Sigmoid colon (tissue), 7 donors: ENCODE results near the gene CTBP2. TPM values are rescaled to one million over a fixed set of nuclear protein-coding genes. Genes with fewer than 3 reads are reported as not detected.

Experiments
- DNase-seq: peaks from one replicate; pipeline ENCODE4 v3.0.0-alpha.2; 2019
- H3K27ac ChIP-seq, 4 donors: fragments of 200-600 bp; sonication (generic); one replicate each; pipeline ENCODE4 v1.5.1; 2016 to 2019; ENCODE audit warnings: mild to moderate bottlenecking in 1 of 4
- H3K27me3 ChIP-seq, 3 donors: fragments of 200-600 bp; sonication (generic); one replicate each; pipeline ENCODE4 v1.5.1; 2019; ENCODE audit warnings: mild to moderate bottlenecking in 1 of 3
- H3K36me3 ChIP-seq, 4 donors: fragments of 200-600 bp; sonication (generic); one replicate each; pipeline ENCODE4 v1.5.1; 2016 to 2019
- H3K4me1 ChIP-seq, 4 donors: fragments of 200-600 bp; sonication (generic); one replicate each; pipeline ENCODE4 v1.5.1; 2017 to 2019
- H3K4me3 ChIP-seq, 4 donors: fragments of 200-600 bp; sonication (generic); one replicate each; pipeline ENCODE4 v1.5.1; 2017 to 2019; ENCODE audit warnings: mild to moderate bottlenecking in 2 of 4, moderate library complexity in 1 of 4
- H3K9me3 ChIP-seq, 4 donors: fragments of 200-600 bp in 3 of 4; sonication (generic) in 3 of 4; one replicate each; pipeline versions ENCODE4 v1.5.1 to v1.6.1; 2013 to 2019
- CTCF ChIP-seq, 4 experiments: fragments of 450-650 bp in 3 of 4; fragments of 200-600 bp in 1 of 4; IDR thresholded peaks; one replicate each; pipeline ENCODE4 v1.5.1; 2016 to 2019; ENCODE audit warnings: antibody characterized with exemption in 4 of 4, mild to moderate bottlenecking in 3 of 4, moderate library complexity in 2 of 4
- EP300 ChIP-seq, 4 donors: sonication (generic); formaldehyde crosslinking; IDR thresholded peaks; one replicate each; pipeline ENCODE4 v1.6.1; 2017; ENCODE audit warnings: antibody characterized with exemption in 4 of 4
- POLR2A ChIP-seq, 2 donors: fragments of 450-650 bp; IDR thresholded peaks; one replicate each; pipeline ENCODE4 v1.6.1; 2016; ENCODE audit warnings: antibody characterized with exemption in 2 of 2, mild to moderate bottlenecking in 2 of 2, moderate library complexity in 2 of 2
- POLR2AphosphoS5 ChIP-seq, 4 donors: sonication (generic); formaldehyde crosslinking; IDR thresholded peaks; one replicate each; pipeline ENCODE4 v1.6.1; 2017; ENCODE audit warnings: antibody characterized with exemption in 4 of 4
- WGBS, 2 donors: extraction: QIAGEN DNeasy Blood & Tissue Kit; methylation state at CpG; one replicate each; pipeline ENCODE4 v1.1.7; 2013; 5-methylcytosine and 5-hydroxymethylcytosine counted together
- intact Hi-C: fragments of 100-400 bp; cut with DNase I; formaldehyde crosslinking; loops from one replicate; pipeline ENCODE4 v1.15.1; 2023
- polyA plus RNA-seq, 3 donors: library from polyadenylated mRNA; stranded (reverse); fragments of 200-250 nt; gene quantifications; one replicate each; pipeline ENCODE4 v1.2.3, GENCODE V29; 2013
- total RNA-seq, 4 donors: library from RNA; depleted of rRNA; stranded (reverse); fragments of >200 nt; gene quantifications; one replicate each; pipeline ENCODE4 v1.1.0, GENCODE V29; 2016
- donor health status: healthy with polysubstance abuse.
- donor health status: Bipolar disorder and iron deficiency.
- donor health status: healthy.

Gene CTBP2
- total and polyA plus RNA-seq, 7 donors: 31.2 to 62.4 (median 52.0) TPM

- DNase-seq: peak; percentile 86
- Histone ChIP-seq H3K9me3 (no peaks in the 10 kb centered on the region), H3K27me3 (no peaks in the 10 kb centered on the region), H3K4me3 (no peak overlapping the region), H3K27ac (peak overlapping the region; percentile 74 to 98 (median 92)), H3K36me3 (no peaks in the 10 kb centered on the region), H3K4me1 (peaks cover 0 to 95% (median 89%) of the 10 kb centered on the region in 4 donors)
- 23 to 25% methylated on average over 7 of the region's 7 CpGs for WGBS, 2 donors
- peak in 1 of 4 donors; percentile 11 for TF ChIP-seq POLR2AphosphoS5 (IDR thresholded peaks at IDR 0.05)
- no peak for TF ChIP-seq POLR2A (IDR thresholded peaks at IDR 0.05)
- intact Hi-C loops: loop anchor here (5.0 kb wide), 1 partner anchor 91 kb away; no protein-coding TSS in a partner anchor
These were observed 12.4 kb downstream of the CTBP2 start for GRCh38 chr10:125147971-125148439.

GRCh38 chr10:125146791-125147579 is 13.4 kb downstream of the CTBP2 start:
- no peaks in the 10 kb centered on the region for H3K36me3 ChIP-seq
- H3K9me3 ChIP-seq: no peaks in the 10 kb centered on the region
- peaks cover 0 to 90% (median 86%) of the 10 kb centered on the region in 4 donors for H3K4me1 ChIP-seq
- intact Hi-C loops: loop anchor here (5.0 kb wide), 1 partner anchor 90 kb away; no protein-coding TSS in a partner anchor
- DNase-seq: no peak
- peak overlapping the region in 1 of 4 donors; percentile 14 for H3K4me3 ChIP-seq
- TF ChIP-seq EP300 (IDR thresholded peaks at IDR 0.05) (no peak), POLR2A (IDR thresholded peaks at IDR 0.05) (no peak), POLR2AphosphoS5 (IDR thresholded peaks at IDR 0.05) (peak in 1 of 4 donors; percentile 8)
- WGBS, 2 donors: 19 to 28% methylated on average over 13 of the region's 13 CpGs
- H3K27ac ChIP-seq: peak overlapping the region; percentile 74 to 98 (median 92)
- no peaks in the 10 kb centered on the region for H3K27me3 ChIP-seq

- H3K36me3 ChIP-seq: no peaks in the 10 kb centered on the region
- WGBS, 2 donors: 69 to 90% methylated on average over 5 of the region's 5 CpGs
- no peak overlapping the region for H3K4me3 ChIP-seq
- H3K27me3 ChIP-seq: no peaks in the 10 kb centered on the region
- DNase-seq: no peak
- no peaks in the 10 kb centered on the region for H3K9me3 ChIP-seq
- peak overlapping the region; percentile 7 to 98 (median 74) for H3K27ac ChIP-seq
- H3K4me1 ChIP-seq: peaks cover 0 to 85% (median 79%) of the 10 kb centered on the region in 4 donors
- no peak for TF ChIP-seq EP300 (IDR thresholded peaks at IDR 0.05)
- no peak for TF ChIP-seq POLR2A (IDR thresholded peaks at IDR 0.05)
- TF ChIP-seq POLR2AphosphoS5 (IDR thresholded peaks at IDR 0.05): no peak
- TF ChIP-seq CTCF (IDR thresholded peaks at IDR 0.05): no peak
- intact Hi-C loops: loop anchor here (5.0 kb wide), 1 partner anchor 88 kb away; no protein-coding TSS in a partner anchor
These were observed 14.7 kb downstream of the CTBP2 start for GRCh38 chr10:125145636-125146035.

GRCh38 chr10:125144693-125145623 is 15.4 kb downstream of the CTBP2 start:
- intact Hi-C loops: loop anchor here (5.0 kb wide), 1 partner anchor 88 kb away; no protein-coding TSS in a partner anchor
- H3K4me1 ChIP-seq: peaks cover 0 to 81% (median 76%) of the 10 kb centered on the region in 4 donors

More at GRCh38 chr10:125144693-125145623, 15.4 kb downstream of the CTBP2 start:
- Histone ChIP-seq H3K4me3 (no peak overlapping the region), H3K9me3 (no peaks in the 10 kb centered on the region), H3K27ac (peak overlapping the region; percentile 7 to 98 (median 45)), H3K36me3 (no peaks in the 10 kb centered on the region), H3K27me3 (no peaks in the 10 kb centered on the region)
- WGBS, 2 donors: 19 to 36% methylated on average over 13 of the region's 13 CpGs
- TF ChIP-seq POLR2A (IDR thresholded peaks at IDR 0.05) (no peak), EP300 (IDR thresholded peaks at IDR 0.05) (no peak), CTCF (IDR thresholded peaks at IDR 0.05) (peak in 1 of 4 experiments; percentile 48), POLR2AphosphoS5 (IDR thresholded peaks at IDR 0.05) (peak in 1 of 4 donors; percentile 31)
- DNase-seq: no peak
